IMR-90 (cell line): ENCODE data around the gene KLHDC7B. TPM values are rescaled to one million over a fixed set of nuclear protein-coding genes. Genes with fewer than 3 reads are reported as not detected.

Source experiments
- ATAC-seq: fragments of 200-7000 bp; cut with Tn5 transposase; 2 replicates; pipeline ENCODE4 v1.9.1; 2020; ENCODE audit warnings: low read depth, mild to moderate bottlenecking, moderate library complexity
- BruUV-seq: library from RNA; stranded (reverse); fragments of 400-500 nt; replicated peaks from 2 replicates; lab custom pipeline; 2021; lab: Mats Ljungman, UMichigan
- CTCF ChIA-PET: fragments of 300-600 bp; formaldehyde crosslinking; extraction: SDS; loops from one replicate; lab custom pipeline; 2021; ENCODE audit warnings: antibody characterized with exemption; lab: Yijun Ruan, JAX
- POLR2A ChIA-PET: fragments of 300-600 bp; sonication (Branson Sonifier 250); formaldehyde crosslinking; loops from one replicate; lab custom pipeline; 2022; ENCODE audit warnings: antibody characterized with exemption; ENCODE audit not compliant: unreplicated experiment; lab: Charles Lee
- DNase-seq: peaks from one replicate; pipeline ENCODE4 v3.0.0; 2013
- H2AFZ ChIP-seq: replicated peaks from 2 replicates; pipeline ENCODE3; 2013; ENCODE audit warnings: low read length, mild to moderate bottlenecking; ENCODE audit not compliant: poor library complexity
- H2AK5ac ChIP-seq: 2 replicates; pipeline ENCODE4 v1.6.1; 2013; ENCODE audit warnings: low read depth, low read length, inconsistent platforms
- H2AK9ac ChIP-seq: replicated peaks from 2 replicates; pipeline ENCODE3; 2013; ENCODE audit warnings: mild to moderate bottlenecking, low read depth, low read length, moderate library complexity; ENCODE audit not compliant: poor library complexity
- H2BK120ac ChIP-seq: 2 replicates; pipeline ENCODE4 v1.6.1; 2013; ENCODE audit warnings: low read depth, low read length, inconsistent platforms
- H2BK15ac ChIP-seq: 3 replicates; pipeline ENCODE4 v1.6.1; 2013; ENCODE audit warnings: low read depth, low read length, inconsistent platforms
- H2BK20ac ChIP-seq: 2 replicates; pipeline ENCODE4 v1.6.1; 2013; ENCODE audit warnings: low read depth, mild to moderate bottlenecking, inconsistent platforms, low read length, moderate library complexity
- H2BK5ac ChIP-seq: 2 replicates; pipeline ENCODE4 v1.6.1; 2013; ENCODE audit warnings: mild to moderate bottlenecking, low read depth, low read length, inconsistent platforms; ENCODE audit not compliant: poor library complexity, severe bottlenecking
- H3K14ac ChIP-seq: replicated peaks from 2 replicates; pipeline ENCODE4 v1.6.1; 2013; ENCODE audit warnings: low read depth, low read length, inconsistent platforms
- H3K18ac ChIP-seq: 2 replicates; pipeline ENCODE4 v1.6.1; 2013; ENCODE audit warnings: low read depth, low read length, control low read depth
- H3K23ac ChIP-seq: 2 replicates; pipeline ENCODE4 v1.6.1; 2013; ENCODE audit warnings: low read depth, low read length, inconsistent platforms
- H3K27ac ChIP-seq: 2 replicates; pipeline ENCODE4 v1.5.1; 2013; ENCODE audit warnings: mild to moderate bottlenecking, control low read depth, low read length; ENCODE audit not compliant: insufficient read depth
- H3K27me3 ChIP-seq: 2 replicates; pipeline ENCODE4 v1.6.1; 2013; ENCODE audit warnings: low read length; ENCODE audit not compliant: control insufficient read depth, insufficient read depth
- H3K36me3 ChIP-seq: 2 replicates; pipeline ENCODE4 v1.6.1; 2013; ENCODE audit warnings: low read length, mixed read lengths; ENCODE audit not compliant: control insufficient read depth, insufficient read depth
- H3K4ac ChIP-seq: 2 replicates; pipeline ENCODE4 v1.6.1; 2013; ENCODE audit warnings: low read depth, low read length, inconsistent platforms
- H3K4me1 ChIP-seq: 2 replicates; pipeline ENCODE4 v1.6.1; 2013; ENCODE audit warnings: low read length, mixed read lengths; ENCODE audit not compliant: control insufficient read depth, insufficient read depth
- H3K4me2 ChIP-seq: 2 replicates; pipeline ENCODE4 v1.6.1; 2013; ENCODE audit warnings: low read depth, mild to moderate bottlenecking, control low read depth, low read length, moderate library complexity
- H3K4me3 ChIP-seq: 2 replicates; pipeline ENCODE4 v1.5.1; 2013; ENCODE audit warnings: low read depth, mild to moderate bottlenecking, control low read depth, low read length, moderate library complexity; ENCODE audit not compliant: insufficient read depth
- H3K56ac ChIP-seq: 2 replicates; pipeline ENCODE4 v1.6.1; 2013; ENCODE audit warnings: low read length, inconsistent platforms; ENCODE audit not compliant: insufficient read depth; ENCODE audit errors: extremely low read depth
- H3K79me1 ChIP-seq, 2 experiments: 2 replicates each; pipeline ENCODE4 v1.6.1; 2013; ENCODE audit warnings: low read length in 2 of 2, inconsistent platforms in 1 of 2, low read depth in 1 of 2
- H3K9ac ChIP-seq: 2 replicates; pipeline ENCODE4 v1.6.1; 2013; ENCODE audit warnings: low read depth, low read length, control low read depth
- H3K9me1 ChIP-seq: 2 replicates; pipeline ENCODE4 v1.6.1; 2013; ENCODE audit warnings: low read length, inconsistent platforms; ENCODE audit not compliant: insufficient read depth
- H3K9me3 ChIP-seq: 2 replicates; pipeline ENCODE4 v1.6.1; 2013; ENCODE audit warnings: low read length; ENCODE audit not compliant: control insufficient read depth, insufficient read depth
- H4K20me1 ChIP-seq: 2 replicates; pipeline ENCODE4 v1.6.1; 2013; ENCODE audit warnings: low read length, inconsistent platforms; ENCODE audit not compliant: insufficient read depth
- H4K5ac ChIP-seq: 2 replicates; pipeline ENCODE4 v1.6.1; 2013; ENCODE audit warnings: mild to moderate bottlenecking, low read depth, low read length, control low read depth
- H4K8ac ChIP-seq, 2 experiments: 2 replicates each; pipeline ENCODE4 v1.6.1; 2013; ENCODE audit warnings: low read depth in 2 of 2, low read length in 2 of 2, control low read depth in 1 of 2, inconsistent platforms in 1 of 2
- H4K91ac ChIP-seq: 2 replicates; pipeline ENCODE4 v1.6.1; 2013; ENCODE audit warnings: low read depth, low read length, inconsistent platforms; ENCODE audit not compliant: insufficient read depth
- CHD1 ChIP-seq: IDR thresholded peaks from 2 replicates; pipeline ENCODE4 v1.6.1; 2012; ENCODE audit warnings: low read depth, low read length, improper control_type of control experiment
- CTCF ChIP-seq: conservative IDR thresholded peaks from 2 replicates; pipeline ENCODE4 v1.5.1; 2012; ENCODE audit warnings: mild to moderate bottlenecking, low read depth, low read length, improper control_type of control experiment
- FOS ChIP-seq: fragments of 150-350 bp; IDR thresholded peaks from 2 replicates; pipeline ENCODE4 v1.6.1; 2016; ENCODE audit warnings: low read depth, low read length
- MAFK ChIP-seq: IDR thresholded peaks from 2 replicates; pipeline ENCODE4 v1.6.1; 2012; ENCODE audit warnings: low read depth, low read length, improper control_type of control experiment
- NFE2L2 ChIP-seq: fragments of 150-350 bp; IDR thresholded peaks from 2 replicates; pipeline ENCODE4 v1.6.1; 2016; ENCODE audit warnings: low read depth, mild to moderate bottlenecking, low read length
- POLR2A ChIP-seq: IDR thresholded peaks from 2 replicates; pipeline ENCODE4 v1.6.1; 2012; ENCODE audit warnings: mild to moderate bottlenecking, low read depth, low read length
- RAD21 ChIP-seq: IDR thresholded peaks from 2 replicates; pipeline ENCODE4 v1.6.1; 2012; ENCODE audit warnings: low read length, improper control_type of control experiment
- SMC3 ChIP-seq: fragments of 150-350 bp; IDR thresholded peaks from 2 replicates; pipeline ENCODE4 v1.6.1; 2016; ENCODE audit warnings: low read depth, mild to moderate bottlenecking, antibody characterized with exemption, low read length, moderate library complexity
- WGBS, 2 experiments: methylation state at CpG; one replicate each; pipeline versions ENCODE4 v1.1.5 to v1.1.7; 2013; ENCODE audit warnings: missing lambda C conversion rate in 2 of 2; ENCODE audit not compliant: insufficient read length in 1 of 2; ENCODE audit errors: extremely low coverage in 2 of 2; 5-methylcytosine and 5-hydroxymethylcytosine counted together
- dilution Hi-C: fragments of 300-500 bp; cut with HindIII; formaldehyde crosslinking; loops from one replicate; pipeline ENCODE4 v1.14.3; 2018; ENCODE audit warnings: low sequenced_read_pairs; ENCODE audit not compliant: unreplicated experiment
- in situ Hi-C: fragments of 300-500 bp; cut with MboI; formaldehyde crosslinking; loops from 3 replicates; pipeline ENCODE4 v1.14.3; 2019; ENCODE audit warnings: low sequenced_read_pairs, inconsistent platforms, mixed read lengths
- intact Hi-C: fragments of 100-400 bp; cut with micrococcal nuclease; formaldehyde crosslinking; loops from 2 replicates; pipeline ENCODE4 v1.10.0; 2022
- polyA plus RNA-seq, 3 experiments: library from polyadenylated mRNA; depleted of rRNA; stranded (reverse); fragments of >200 nt; gene quantifications; 2 replicates each; pipeline ENCODE4 v1.2.3, GENCODE V29; 2012; ENCODE audit warnings: low replicate concordance in 1 of 3
- total RNA-seq: library from RNA; depleted of rRNA; stranded (reverse); fragments of >200 nt; gene quantifications from 2 replicates; pipeline ENCODE4 v1.2.3, GENCODE V29; 2012
- TF ChIP-seq, protein P1 (sequence below): fragments of 150-350 bp; IDR thresholded peaks from 2 replicates; pipeline ENCODE4 v1.6.1; 2017; ENCODE audit warnings: mild to moderate bottlenecking, antibody characterized with exemption, low read length, low read depth

KLHDC7B gene
- total and polyA plus RNA-seq, 2 of the 4 experiments (the other 2 are of a cell fraction): 0.05 TPM; not detected in 1

GRCh38 chr22:50540381-50540780 is 5.3 kb upstream of the KLHDC7B start:
- TF ChIP-seq CTCF (no peak), CHD1 (no peak), FOS (no peak), POLR2A (no peak), NFE2L2 (no peak), MAFK (no peak), SMC3 (no peak), RAD21 (no peak)
- TF ChIP-seq, protein P1, sequence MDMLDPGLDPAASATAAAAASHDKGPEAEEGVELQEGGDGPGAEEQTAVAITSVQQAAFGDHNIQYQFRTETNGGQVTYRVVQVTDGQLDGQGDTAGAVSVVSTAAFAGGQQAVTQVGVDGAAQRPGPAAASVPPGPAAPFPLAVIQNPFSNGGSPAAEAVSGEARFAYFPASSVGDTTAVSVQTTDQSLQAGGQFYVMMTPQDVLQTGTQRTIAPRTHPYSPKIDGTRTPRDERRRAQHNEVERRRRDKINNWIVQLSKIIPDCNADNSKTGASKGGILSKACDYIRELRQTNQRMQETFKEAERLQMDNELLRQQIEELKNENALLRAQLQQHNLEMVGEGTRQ: no peak
- no peak overlapping the region for H3K14ac ChIP-seq
- H3K56ac ChIP-seq: no peak overlapping the region
- no peak overlapping the region for H2AFZ ChIP-seq
- no peaks in the 10 kb centered on the region for H4K20me1 ChIP-seq
- no peak overlapping the region for H2AK5ac ChIP-seq
- no peaks in the 10 kb centered on the region for H3K36me3 ChIP-seq
- H3K9ac ChIP-seq: no peak overlapping the region
- no peak overlapping the region for H4K5ac ChIP-seq
- 0 out of 3 replicates have a peak overlapping the region, but pooled peaks have one; percentile 70 for H2BK15ac ChIP-seq
- BruUV-seq: no TSS peak
- no peak overlapping the region for H3K23ac ChIP-seq
- WGBS, 2 experiments: no CpG with 5 or more reads among the region's 10 CpGs
- H2BK20ac ChIP-seq: no peak overlapping the region
- H3K4me1 ChIP-seq: peaks cover 12% of the 10 kb centered on the region
- POLR2A ChIA-PET: interaction anchor here (0.7 kb wide), 1 partner anchor 16 kb away, joined by 9 read pairs; no protein-coding TSS in a partner anchor
- H4K91ac ChIP-seq: no peak overlapping the region
- in situ Hi-C loops (no loop called here), intact Hi-C loops (no loop called here), dilution Hi-C loops (no loop called here)
- no peak overlapping the region for H3K4ac ChIP-seq
- no peak overlapping the region for H2AK9ac ChIP-seq
- peaks cover 7% of the 10 kb centered on the region for H3K9me1 ChIP-seq
- no peak overlapping the region for H3K4me3 ChIP-seq
- H3K18ac ChIP-seq: no peak overlapping the region; the same call in 1 of the 2 replicates
- CTCF ChIA-PET: interaction anchor here (0.6 to 0.9 kb wide), 3 partner anchors 37 to 47 kb away, joined by 3 to 6 read pairs (median 4); no protein-coding TSS in a partner anchor
- H4K8ac ChIP-seq: no peak overlapping the region
- no peak overlapping the region for H3K27ac ChIP-seq
- H2BK5ac ChIP-seq: no peak overlapping the region
- H2BK120ac ChIP-seq: no peak overlapping the region; the same call in 1 of the 2 replicates
- no peaks in the 10 kb centered on the region for H3K79me1 ChIP-seq
- no peaks in the 10 kb centered on the region for H3K9me3 ChIP-seq
- H3K27me3 ChIP-seq: peaks cover 9% of the 10 kb centered on the region
- no peak overlapping the region for H3K4me2 ChIP-seq
- DNase-seq: no peak
- no peak for ATAC-seq
